Measurements from ENCODE around the gene CCP110.

CCP110 gene

GRCh38 chr16:19555186-19555937 is 31.6 kb downstream of the CCP110 start, which contains the start of gene VPS35L:
Gene VPS35L (plus strand): TSS chr16:19555703. CDS start chr16:19555730, 27 bp downstream.
- no peaks in the 10 kb centered on the region for H3K4me1 ChIP-seq (ENCODE audit: insufficient read depth, low read length)
- WGBS: under 1% methylated on average over 53 of the region's 53 CpGs
- peaks cover 25% of the 10 kb centered on the region for H3K36me3 ChIP-seq (ENCODE audit: insufficient read depth, low read length)
- H3K9me3 ChIP-seq (ENCODE audit: insufficient read depth, low read depth, low read length): no peaks in the 10 kb centered on the region
- peak within 1 kb of the TSS; percentile 88 for H3K4me3 ChIP-seq (ENCODE audit: low read length)
- peak within 1 kb of the TSS; percentile 95 for H3K27ac ChIP-seq (ENCODE audit: low read depth, low read length)
- no peaks in the 10 kb centered on the region for H3K27me3 ChIP-seq (ENCODE audit: insufficient read depth, low read length)
- H3K9ac ChIP-seq (ENCODE audit: low read depth, low read length): peak within 1 kb of the TSS; percentile 97

GRCh38 chr16:19555938-19556771 is 32.4 kb downstream of the CCP110 start:
- H3K27me3 ChIP-seq (ENCODE audit: insufficient read depth, low read length): no peaks in the 10 kb centered on the region
- 11% methylated on average over 19 of the region's 19 CpGs for WGBS
- H3K4me3 ChIP-seq (ENCODE audit: low read length): peak overlapping the region; percentile 88
- peak overlapping the region; percentile 95 for H3K27ac ChIP-seq (ENCODE audit: low read depth, low read length)
- H3K4me1 ChIP-seq (ENCODE audit: insufficient read depth, low read length): no peaks in the 10 kb centered on the region
- peak overlapping the region; percentile 97 for H3K9ac ChIP-seq (ENCODE audit: low read depth, low read length)
- H3K36me3 ChIP-seq (ENCODE audit: insufficient read depth, low read length): peaks cover 18% of the 10 kb centered on the region
- no peaks in the 10 kb centered on the region for H3K9me3 ChIP-seq (ENCODE audit: insufficient read depth, low read depth, low read length)

- Histone ChIP-seq H3K27ac (ENCODE audit: low read depth, low read length) (no peak overlapping the region), H3K4me3 (ENCODE audit: low read length) (no peak overlapping the region), H3K36me3 (ENCODE audit: insufficient read depth, low read length) (peaks cover 1% of the 10 kb centered on the region), H3K27me3 (ENCODE audit: insufficient read depth, low read length) (no peaks in the 10 kb centered on the region), H3K4me1 (ENCODE audit: insufficient read depth, low read length) (no peaks in the 10 kb centered on the region), H3K9ac (ENCODE audit: low read depth, low read length) (no peak overlapping the region), H3K9me3 (ENCODE audit: insufficient read depth, low read depth, low read length) (peaks cover 4% of the 10 kb centered on the region; the same call in 1 of the 2 replicates)
- 79% methylated on average over 9 of the region's 10 CpGs for WGBS
These were observed 35.6 kb downstream of the CCP110 start for GRCh38 chr16:19559242-19559910.

- WGBS: 96% methylated on average over 3 of the region's 4 CpGs
- Histone ChIP-seq H3K4me3 (ENCODE audit: low read length) (no peak overlapping the region), H3K9me3 (ENCODE audit: insufficient read depth, low read depth, low read length) (peaks cover 4% of the 10 kb centered on the region; the same call in 1 of the 2 replicates), H3K27ac (ENCODE audit: low read depth, low read length) (no peak overlapping the region), H3K9ac (ENCODE audit: low read depth, low read length) (no peak overlapping the region), H3K27me3 (ENCODE audit: insufficient read depth, low read length) (no peaks in the 10 kb centered on the region), H3K4me1 (ENCODE audit: insufficient read depth, low read length) (no peaks in the 10 kb centered on the region), H3K36me3 (ENCODE audit: insufficient read depth, low read length) (peaks cover 8% of the 10 kb centered on the region)
These were observed 36.3 kb downstream of the CCP110 start for GRCh38 chr16:19560078-19560477.

- Histone ChIP-seq H3K36me3 (ENCODE audit: insufficient read depth, low read length) (peaks cover 32% of the 10 kb centered on the region), H3K4me1 (ENCODE audit: insufficient read depth, low read length) (no peaks in the 10 kb centered on the region), H3K4me3 (ENCODE audit: low read length) (no peak overlapping the region), H3K27ac (ENCODE audit: low read depth, low read length) (no peak overlapping the region), H3K9ac (ENCODE audit: low read depth, low read length) (no peak overlapping the region), H3K27me3 (ENCODE audit: insufficient read depth, low read length) (no peaks in the 10 kb centered on the region), H3K9me3 (ENCODE audit: insufficient read depth, low read depth, low read length) (peaks cover 4% of the 10 kb centered on the region; the same call in 1 of the 2 replicates)
- 94% methylated on average over 4 of the region's 4 CpGs for WGBS
These were observed 39.6 kb downstream of the CCP110 start for GRCh38 chr16:19563377-19563776.

GRCh38 chr16:19566362-19566761 is 42.6 kb downstream of the CCP110 start:
- H3K4me1 ChIP-seq (ENCODE audit: insufficient read depth, low read length): no peaks in the 10 kb centered on the region
- H3K9me3 ChIP-seq (ENCODE audit: insufficient read depth, low read depth, low read length): peaks cover 4% of the 10 kb centered on the region; the same call in 1 of the 2 replicates
- H3K9ac ChIP-seq (ENCODE audit: low read depth, low read length): no peak overlapping the region
- H3K4me3 ChIP-seq (ENCODE audit: low read length): no peak overlapping the region
- no peak overlapping the region for H3K27ac ChIP-seq (ENCODE audit: low read depth, low read length)
- no peaks in the 10 kb centered on the region for H3K27me3 ChIP-seq (ENCODE audit: insufficient read depth, low read length)
- H3K36me3 ChIP-seq (ENCODE audit: insufficient read depth, low read length): peaks cover 54% of the 10 kb centered on the region
- WGBS: 93% methylated on average over 3 of the region's 3 CpGs

- Histone ChIP-seq H3K27me3 (ENCODE audit: insufficient read depth, low read length) (no peaks in the 10 kb centered on the region), H3K9me3 (ENCODE audit: insufficient read depth, low read depth, low read length) (peaks cover 4% of the 10 kb centered on the region; the same call in 1 of the 2 replicates), H3K4me1 (ENCODE audit: insufficient read depth, low read length) (no peaks in the 10 kb centered on the region), H3K4me3 (ENCODE audit: low read length) (no peak overlapping the region), H3K36me3 (ENCODE audit: insufficient read depth, low read length) (peaks cover 63% of the 10 kb centered on the region), H3K27ac (ENCODE audit: low read depth, low read length) (no peak overlapping the region), H3K9ac (ENCODE audit: low read depth, low read length) (no peak overlapping the region)
- WGBS: 95% methylated on average over 7 of the region's 8 CpGs
These were observed 43.8 kb downstream of the CCP110 start for GRCh38 chr16:19567560-19567959.

GRCh38 chr16:19573997-19574396 is 50.3 kb downstream of the CCP110 start:
- WGBS: 99% methylated on average over 9 of the region's 9 CpGs
- peaks cover 86% of the 10 kb centered on the region for H3K36me3 ChIP-seq (ENCODE audit: insufficient read depth, low read length)
- no peak overlapping the region for H3K4me3 ChIP-seq (ENCODE audit: low read length)
- H3K27ac ChIP-seq (ENCODE audit: low read depth, low read length): no peak overlapping the region
- no peaks in the 10 kb centered on the region for H3K27me3 ChIP-seq (ENCODE audit: insufficient read depth, low read length)
- no peaks in the 10 kb centered on the region for H3K9me3 ChIP-seq (ENCODE audit: insufficient read depth, low read depth, low read length)
- H3K9ac ChIP-seq (ENCODE audit: low read depth, low read length): no peak overlapping the region
- no peaks in the 10 kb centered on the region for H3K4me1 ChIP-seq (ENCODE audit: insufficient read depth, low read length)

GRCh38 chr16:19574615-19575014 is 50.9 kb downstream of the CCP110 start:
- Histone ChIP-seq H3K9ac (ENCODE audit: low read depth, low read length) (no peak overlapping the region), H3K27me3 (ENCODE audit: insufficient read depth, low read length) (no peaks in the 10 kb centered on the region), H3K9me3 (ENCODE audit: insufficient read depth, low read depth, low read length) (no peaks in the 10 kb centered on the region), H3K36me3 (ENCODE audit: insufficient read depth, low read length) (peaks cover 84% of the 10 kb centered on the region), H3K4me3 (ENCODE audit: low read length) (no peak overlapping the region), H3K4me1 (ENCODE audit: insufficient read depth, low read length) (no peaks in the 10 kb centered on the region), H3K27ac (ENCODE audit: low read depth, low read length) (no peak overlapping the region)
- WGBS: 97% methylated on average over 1 of the region's 2 CpGs

- H3K27me3 ChIP-seq (ENCODE audit: insufficient read depth, low read length): no peaks in the 10 kb centered on the region
- H3K27ac ChIP-seq (ENCODE audit: low read depth, low read length): no peak overlapping the region
- H3K4me3 ChIP-seq (ENCODE audit: low read length): no peak overlapping the region
- peaks cover 8% of the 10 kb centered on the region for H3K9me3 ChIP-seq (ENCODE audit: insufficient read depth, low read depth, low read length)
- peaks cover 88% of the 10 kb centered on the region for H3K36me3 ChIP-seq (ENCODE audit: insufficient read depth, low read length)
- H3K9ac ChIP-seq (ENCODE audit: low read depth, low read length): no peak overlapping the region
- 93% methylated on average over 10 of the region's 10 CpGs for WGBS
- no peaks in the 10 kb centered on the region for H3K4me1 ChIP-seq (ENCODE audit: insufficient read depth, low read length)
These were observed 54.7 kb downstream of the CCP110 start for GRCh38 chr16:19578378-19578971.

Measured in HUES64 (cell line).